NT2/D1 (cell line): ENCODE measurements around the gene FGF11.
"Not testable (repeated sequence)": the region's sequence is repeated elsewhere in the genome, so short reads cannot be mapped to it uniquely, and the experiment has no call there.

Source experiments
- DNase-seq: peaks from one replicate; pipeline ENCODE4 v3.0.0-alpha.2; 2011; ENCODE audit warnings: low read depth, low spot score
- H3K27me3 ChIP-seq: 2 replicates; pipeline ENCODE4 v1.6.0; 2011; ENCODE audit warnings: mild to moderate bottlenecking; ENCODE audit not compliant: insufficient read length, insufficient read depth
- H3K36me3 ChIP-seq: 2 replicates; pipeline ENCODE4 v1.6.1; 2011; ENCODE audit warnings: mild to moderate bottlenecking, low read length, mixed read lengths; ENCODE audit not compliant: insufficient read depth, insufficient read length
- H3K4me1 ChIP-seq: 2 replicates; pipeline ENCODE4 v1.5.1; 2011; ENCODE audit not compliant: insufficient read depth, insufficient read length
- H3K4me3 ChIP-seq: 2 replicates; pipeline ENCODE4 v1.5.1; 2011; ENCODE audit warnings: low read depth; ENCODE audit not compliant: insufficient read length
- H3K9ac ChIP-seq: 2 replicates; pipeline ENCODE4 v1.6.0; 2011; ENCODE audit warnings: low read depth; ENCODE audit not compliant: insufficient read length
- H3K9me3 ChIP-seq: 2 replicates; pipeline ENCODE4 v1.5.1; 2011; ENCODE audit warnings: mild to moderate bottlenecking, low read length; ENCODE audit not compliant: insufficient read depth
- SUZ12 ChIP-seq: IDR thresholded peaks from 2 replicates; pipeline ENCODE4 v1.6.1; 2011; ENCODE audit not compliant: insufficient read length, insufficient read depth; ENCODE audit errors: extremely low read depth
- YY1 ChIP-seq: IDR thresholded peaks from 2 replicates; pipeline ENCODE4 v1.6.1; 2011; ENCODE audit not compliant: insufficient read length, insufficient read depth
- ZNF274 ChIP-seq: IDR thresholded peaks from 2 replicates; pipeline ENCODE4 v1.6.1; 2011; ENCODE audit warnings: mild to moderate bottlenecking, low read depth, low read length

FGF11 gene

DNA sequence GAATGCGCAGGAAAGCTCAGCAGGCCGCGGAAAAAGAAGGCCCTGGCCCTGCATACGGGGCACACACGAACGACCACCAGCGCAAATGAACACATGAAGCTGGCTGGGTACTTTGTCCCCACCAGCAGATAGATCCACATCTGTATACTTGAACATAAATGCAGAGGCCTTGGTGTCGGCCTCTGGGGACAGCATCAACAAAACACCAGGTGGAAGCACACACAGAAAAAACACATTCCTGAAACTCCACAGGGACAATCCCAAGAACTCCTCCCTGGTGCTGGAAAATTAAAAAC, 40.7 kb downstream of the FGF11 start:
- no peaks in the 10 kb centered on the region for H3K27me3 ChIP-seq
- H3K4me3 ChIP-seq, result peak overlapping the region; percentile 46
- TF ChIP-seq ZNF274 (no peak), YY1 (no peak), SUZ12 (no peak)
- no peak for DNase-seq
- peaks cover 18% of the 10 kb centered on the region for H3K4me1 ChIP-seq
- peak overlapping the region; percentile 82 for H3K9ac ChIP-seq
- H3K36me3 ChIP-seq, result peaks cover 2% of the 10 kb centered on the region
- no peaks in the 10 kb centered on the region for H3K9me3 ChIP-seq

DNA sequence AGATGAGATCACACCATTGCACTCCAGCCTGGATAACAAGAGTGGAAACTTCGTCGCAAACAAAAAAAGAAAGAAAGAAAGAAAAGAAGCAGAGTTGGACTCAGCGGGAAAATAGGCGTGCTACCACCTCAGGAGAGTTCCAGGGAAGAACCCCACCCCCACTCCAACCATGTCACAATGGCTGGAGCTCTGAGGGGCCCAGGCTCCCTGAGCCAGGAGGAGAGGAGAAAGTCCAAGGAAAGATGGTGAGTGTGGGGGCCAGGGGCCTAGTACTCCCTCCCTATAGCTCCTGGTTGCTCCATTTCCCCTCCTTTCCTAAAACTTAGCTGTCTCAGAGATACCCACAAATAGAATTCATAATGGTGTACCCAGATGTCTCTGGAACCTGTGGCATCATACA, 42.0 kb downstream of the FGF11 start, which contains the start of gene SLC35G6:
SLC35G6 (plus strand) TSS at position 172 of the 400 bp plus-strand sequence; CDS start at position 243, 71 bp downstream.
- Histone ChIP-seq H3K4me1 (peaks cover 14% of the 10 kb centered on the region), H3K9ac (peak within 1 kb of the TSS; percentile 82)
- H3K4me3 ChIP-seq, DNase-seq, H3K9me3 ChIP-seq, H3K27me3 ChIP-seq, H3K36me3 ChIP-seq: not testable (repeated sequence)

DNA sequence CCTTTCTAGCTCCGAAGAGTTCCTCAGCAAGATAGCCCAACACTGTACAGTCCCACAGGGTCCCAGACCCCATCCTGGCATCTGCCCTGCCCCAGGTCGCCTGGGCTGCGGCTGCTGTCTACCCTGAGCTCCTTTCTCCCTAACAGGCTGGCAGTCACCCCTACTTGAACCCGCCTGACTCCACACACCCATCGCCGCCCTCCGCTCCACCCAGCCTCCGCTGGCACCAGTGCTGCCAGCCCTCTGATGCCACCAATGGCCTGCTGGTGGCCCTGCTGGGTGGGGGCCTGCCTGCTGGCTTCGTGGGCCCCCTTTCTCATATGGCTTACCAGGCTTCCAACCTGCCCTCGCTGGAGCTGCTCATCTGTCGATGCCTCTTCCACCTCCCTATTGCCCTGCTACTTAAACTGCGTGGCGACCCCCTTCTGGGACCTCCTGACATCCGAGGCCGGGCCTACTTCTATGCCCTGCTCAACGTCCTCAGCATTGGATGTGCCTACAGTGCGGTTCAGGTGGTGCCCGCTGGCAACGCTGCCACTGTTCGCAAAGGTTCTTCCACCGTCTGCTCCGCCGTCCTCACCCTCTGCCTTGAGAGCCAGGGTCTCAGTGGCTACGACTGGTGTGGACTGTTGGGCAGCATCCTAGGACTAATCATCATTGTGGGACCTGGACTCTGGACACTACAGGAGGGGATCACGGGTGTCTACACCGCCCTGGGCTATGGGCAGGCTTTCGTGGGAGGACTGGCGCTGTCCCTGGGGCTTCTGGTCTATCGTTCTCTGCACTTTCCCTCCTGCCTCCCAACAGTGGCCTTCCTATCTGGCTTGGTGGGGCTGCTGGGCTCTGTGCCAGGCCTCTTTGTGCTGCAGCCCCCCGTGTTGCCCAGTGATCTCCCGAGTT, 42.8 kb downstream of the FGF11 start:
- DNase-seq, H3K9me3 ChIP-seq, H3K9ac ChIP-seq, H3K36me3 ChIP-seq, H3K27me3 ChIP-seq, H3K4me3 ChIP-seq: not testable (repeated sequence)
- H3K4me1 ChIP-seq, result peaks cover 14% of the 10 kb centered on the region

DNA sequence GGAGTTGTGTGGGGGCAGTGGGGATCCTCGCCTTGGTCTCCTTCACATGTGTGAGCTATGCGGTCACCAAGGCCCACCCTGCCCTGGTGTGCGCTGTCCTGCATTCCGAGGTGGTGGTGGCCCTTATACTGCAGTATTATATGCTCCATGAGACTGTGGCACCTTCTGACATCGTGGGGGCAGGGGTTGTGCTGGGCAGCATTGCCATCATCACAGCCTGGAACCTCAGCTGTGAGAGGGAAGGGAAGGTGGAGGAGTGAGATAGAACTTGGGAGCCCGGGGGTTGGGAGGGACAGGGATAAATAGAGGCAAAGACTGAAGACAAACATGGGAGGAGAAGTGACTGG, 43.4 kb downstream of the FGF11 start:
- Histone ChIP-seq H3K4me3 (peak overlapping the region; percentile 71), H3K9ac (peak overlapping the region; percentile 70), H3K36me3 (peaks cover 11% of the 10 kb centered on the region)
- not testable (repeated sequence) for DNase-seq, H3K4me1 ChIP-seq, H3K27me3 ChIP-seq, H3K9me3 ChIP-seq

DNA sequence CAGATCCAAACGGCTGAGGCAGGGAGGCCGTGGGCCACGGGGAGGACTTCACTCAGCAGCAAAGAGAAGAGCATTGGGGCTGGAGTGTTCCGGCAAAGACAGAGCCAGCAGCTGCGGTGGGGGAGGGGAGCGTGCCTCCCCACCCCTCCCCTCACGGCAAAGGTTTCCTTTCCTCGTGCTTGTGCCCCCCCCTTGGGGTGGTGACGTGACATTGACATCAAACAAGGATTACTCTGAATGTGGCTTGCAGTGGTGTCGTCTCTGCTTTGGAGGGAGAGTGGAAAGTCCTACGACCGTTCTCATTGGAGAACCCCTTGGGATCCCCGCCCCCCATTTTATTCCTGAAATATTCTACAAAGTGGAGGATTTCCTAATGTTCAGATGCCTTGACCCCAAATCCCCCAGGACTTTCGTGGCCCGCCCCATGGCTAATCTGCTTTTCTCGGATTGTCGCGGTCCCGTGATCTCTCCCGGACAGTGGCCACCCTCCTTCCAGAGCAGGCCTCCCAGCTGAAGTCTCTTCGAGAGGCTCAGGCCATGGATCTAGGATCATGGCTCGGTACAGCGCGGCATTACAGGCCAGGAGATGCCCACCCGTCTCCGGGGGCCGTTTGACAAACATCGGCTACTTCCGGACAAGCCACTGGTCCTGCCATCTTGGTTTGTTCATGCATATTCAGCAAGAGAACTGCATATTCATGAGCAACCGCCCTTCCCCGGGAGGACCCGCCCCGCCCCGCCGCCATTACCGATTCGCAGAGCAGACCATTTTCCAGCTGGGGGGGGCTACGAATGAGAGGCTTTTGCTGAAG, 44.1 kb downstream of the FGF11 start:
- Histone ChIP-seq H3K4me3 (peak overlapping the region; percentile 71), H3K36me3 (peaks cover 12% of the 10 kb centered on the region), H3K9me3 (no peaks in the 10 kb centered on the region), H3K9ac (peak overlapping the region; percentile 72), H3K4me1 (peaks cover 2% of the 10 kb centered on the region), H3K27me3 (no peaks in the 10 kb centered on the region)
- TF ChIP-seq ZNF274 (no peak), SUZ12 (no peak), YY1 (no peak)
- DNase-seq, result peak; percentile 75

DNA sequence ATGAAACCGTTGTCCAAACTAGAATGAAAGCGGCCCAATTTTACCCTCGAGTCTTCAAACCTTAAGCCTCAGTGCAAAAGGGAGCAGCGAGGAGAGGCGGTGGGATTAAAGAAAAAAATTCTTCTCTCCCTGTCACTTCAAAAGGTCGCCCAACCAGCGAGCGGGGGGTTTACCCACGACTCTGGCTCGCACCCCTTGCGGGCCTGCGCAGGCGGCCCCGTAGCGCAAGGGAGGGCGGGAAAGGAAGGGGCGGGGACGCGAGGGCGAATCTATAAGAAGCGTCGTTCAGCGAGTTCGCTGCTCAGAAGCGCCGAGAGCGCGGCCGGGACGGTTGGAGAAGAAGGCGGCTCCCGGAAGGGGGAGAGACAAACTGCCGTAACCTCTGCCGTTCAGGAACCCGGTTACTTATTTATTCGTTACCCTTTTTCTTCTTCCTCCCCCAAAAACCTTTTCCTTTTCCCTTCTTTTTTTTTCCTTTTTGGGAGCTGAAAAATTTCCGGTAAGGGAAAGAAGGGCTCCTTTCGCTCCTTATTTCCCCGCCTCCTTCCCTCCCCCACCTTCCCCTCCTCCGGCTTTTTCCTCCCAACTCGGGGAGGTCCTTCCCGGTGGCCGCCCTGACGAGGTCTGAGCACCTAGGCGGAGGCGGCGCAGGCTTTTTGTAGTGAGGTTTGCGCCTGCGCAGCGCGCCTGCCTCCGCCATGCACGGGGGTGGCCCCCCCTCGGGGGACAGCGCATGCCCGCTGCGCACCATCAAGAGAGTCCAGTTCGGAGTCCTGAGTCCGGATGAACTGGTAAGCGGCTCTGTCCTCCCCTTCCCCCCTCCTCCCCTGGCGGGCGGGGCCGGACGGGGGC, 45.0 kb downstream of the FGF11 start, which contains the start of gene POLR2A:
POLR2A (plus strand) TSS at position 300 of the 852 bp plus-strand sequence.
- peak within 1 kb of the TSS; percentile 91 for H3K9ac ChIP-seq
- peak within 1 kb of the TSS; percentile 73 for H3K4me3 ChIP-seq
- H3K36me3 ChIP-seq, result peaks cover 19% of the 10 kb centered on the region
- H3K4me1 ChIP-seq, result peaks cover 2% of the 10 kb centered on the region
- peak; percentile 89 for DNase-seq
- no peak for TF ChIP-seq YY1
- TF ChIP-seq ZNF274, result no peak
- TF ChIP-seq SUZ12, result no peak
- no peaks in the 10 kb centered on the region for H3K9me3 ChIP-seq
- H3K27me3 ChIP-seq, result no peaks in the 10 kb centered on the region

DNA sequence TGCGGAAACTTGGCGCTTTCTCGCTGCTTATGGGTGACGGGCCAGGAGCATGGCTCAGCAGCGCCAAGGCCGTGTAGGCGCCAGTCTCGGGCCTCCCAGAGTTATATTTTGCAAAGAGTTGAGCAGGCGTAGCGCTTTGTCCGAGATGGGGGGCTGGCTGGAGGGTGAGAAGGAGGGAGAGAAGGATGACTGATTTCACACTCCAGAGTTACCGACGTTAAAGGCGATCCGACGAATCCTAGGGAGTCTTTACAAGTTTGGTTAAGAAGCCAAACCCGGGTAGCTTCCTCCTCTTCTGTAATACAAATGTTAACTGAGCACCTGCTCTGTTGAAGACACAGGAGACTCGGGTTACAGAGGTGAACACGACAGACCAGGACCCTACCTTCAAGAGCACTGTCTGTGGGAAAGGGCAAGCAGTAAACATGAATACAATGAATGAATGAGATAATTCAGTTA, 45.6 kb downstream of the FGF11 start:
- peak; percentile 11 for DNase-seq
- Histone ChIP-seq H3K4me1 (no peaks in the 10 kb centered on the region), H3K27me3 (no peaks in the 10 kb centered on the region), H3K9me3 (no peaks in the 10 kb centered on the region), H3K4me3 (peak overlapping the region; percentile 73), H3K36me3 (peaks cover 23% of the 10 kb centered on the region), H3K9ac (peak overlapping the region; percentile 91)
- TF ChIP-seq SUZ12 (no peak), ZNF274 (no peak), YY1 (no peak)
